OCI-LY3 (cell line): ENCODE data around the gene AP3S2.

ENCODE experiments used
- H2AFZ ChIP-seq: fragments of 200-600, 300-600 bp; shearing (Covaris generic); 2 replicates; pipeline ENCODE4 v1.6.0; 2014; ENCODE audit warnings: antibody characterized with exemption, low read depth, low read length
- H3K27ac ChIP-seq: fragments of 200-600, 300-600 bp; sonication (generic); 2 replicates; pipeline ENCODE4 v1.5.1; 2014; ENCODE audit warnings: mild to moderate bottlenecking, low read length, moderate library complexity, mixed read lengths
- H3K27me3 ChIP-seq: fragments of 200-600, 300-600 bp; sonication (generic); 2 replicates; pipeline ENCODE4 v1.6.1; 2014; ENCODE audit warnings: low read depth, low read length, mixed read lengths
- H3K36me3 ChIP-seq: fragments of 200-600, 300-600 bp; sonication (generic); replicated peaks from 2 replicates; pipeline ENCODE3; 2014; ENCODE audit warnings: low read depth, low read length, mixed read lengths
- H3K4me1 ChIP-seq: fragments of 300-600, 200-600 bp; sonication (generic); 2 replicates; pipeline ENCODE4 v1.6.1; 2014; ENCODE audit warnings: low read length, mixed read lengths
- H3K4me2 ChIP-seq: fragments of 200-600, 300-600 bp; sonication (generic); 2 replicates; pipeline ENCODE4 v1.6.1; 2014; ENCODE audit warnings: low read length, mixed read lengths
- H3K4me3 ChIP-seq: fragments of 300-600, 200-600 bp; sonication (generic); 2 replicates; pipeline ENCODE4 v1.5.1; 2014; ENCODE audit warnings: antibody characterized with exemption, mild to moderate bottlenecking, low read length, moderate library complexity
- H3K79me2 ChIP-seq: fragments of 300-600, 200-600 bp; shearing (Covaris generic); 2 replicates; pipeline ENCODE4 v1.6.1; 2014; ENCODE audit warnings: mild to moderate bottlenecking, low read length, mixed read lengths
- H3K9ac ChIP-seq: fragments of 300-600, 200-600 bp; shearing (Covaris generic); 2 replicates; pipeline ENCODE4 v1.6.0; 2014; ENCODE audit warnings: mild to moderate bottlenecking, low read length, moderate library complexity
- H3K9me3 ChIP-seq: fragments of 200-600, 300-600 bp; shearing (Covaris generic); 2 replicates; pipeline ENCODE4 v1.6.1; 2014; ENCODE audit warnings: low read length, mixed read lengths; ENCODE audit not compliant: insufficient read depth
- H4K20me1 ChIP-seq: fragments of 200-600, 300-600 bp; sonication (generic); 2 replicates; pipeline ENCODE4 v1.6.1; 2016; ENCODE audit warnings: low read length, mixed read lengths; ENCODE audit not compliant: insufficient read depth
- CTCF ChIP-seq: fragments of 200-600, 300-600 bp; sonication (generic); IDR thresholded peaks from 2 replicates; pipeline ENCODE4 v1.5.1; 2014; ENCODE audit warnings: antibody characterized with exemption, low read length, low read depth
- EZH2phosphoT487 ChIP-seq: fragments of 200-600 bp; shearing (Covaris generic); IDR thresholded peaks from 2 replicates; pipeline ENCODE4 v1.6.1; 2018; ENCODE audit warnings: antibody characterized with exemption, mixed run types, low read depth

Gene AP3S2

DNA sequence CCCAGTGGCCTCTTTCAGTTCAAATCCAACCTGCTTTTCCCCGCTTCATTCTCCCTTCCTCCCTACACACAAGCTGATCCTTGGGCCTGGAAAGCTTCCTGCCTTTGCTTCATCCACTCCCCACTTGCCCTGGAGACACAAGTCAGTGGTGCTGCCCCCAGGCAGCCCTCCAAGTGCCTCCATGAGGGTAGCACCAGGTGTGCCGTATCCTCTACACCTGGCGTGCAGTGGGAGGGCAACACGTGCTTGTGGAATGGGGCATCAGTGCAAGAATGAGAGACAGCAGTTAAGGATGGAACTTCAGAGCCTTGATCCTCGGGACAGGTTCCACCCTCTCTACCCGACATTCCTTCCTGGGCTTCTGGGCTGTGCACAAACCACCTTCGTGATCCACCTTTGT lies 83.0 kb downstream of the AP3S2 start:
- Histone ChIP-seq H4K20me1 (no peaks in the 10 kb centered on the region), H3K4me3 (no peak overlapping the region), H3K9ac (no peak overlapping the region), H3K27me3 (no peaks in the 10 kb centered on the region), H3K4me1 (no peaks in the 10 kb centered on the region), H3K4me2 (no peak overlapping the region), H3K36me3 (no peaks in the 10 kb centered on the region), H3K79me2 (no peaks in the 10 kb centered on the region), H3K9me3 (peaks cover 7% of the 10 kb centered on the region; the same call in 1 of the 2 replicates), H2AFZ (no peak overlapping the region), H3K27ac (no peak overlapping the region)
- no peak for TF ChIP-seq EZH2phosphoT487
- TF ChIP-seq CTCF, result no peak

DNA sequence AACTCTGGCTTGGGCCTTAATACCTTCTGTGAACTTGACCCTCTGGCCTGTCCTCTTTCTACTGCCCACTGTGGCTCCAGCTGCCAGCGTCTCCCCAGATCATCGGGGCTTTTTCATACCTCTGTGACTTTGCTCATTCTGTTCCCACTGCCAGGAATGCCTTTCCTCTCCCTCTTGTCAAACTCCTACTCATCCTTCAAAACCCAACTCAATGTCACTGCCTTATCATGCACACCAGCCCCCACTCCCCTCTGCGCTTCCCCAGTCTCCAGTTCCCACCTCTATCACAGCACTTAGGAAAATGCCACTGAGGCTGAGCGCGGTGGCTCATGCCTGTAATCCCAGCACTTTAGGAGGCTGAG lies 84.0 kb downstream of the AP3S2 start:
- no peaks in the 10 kb centered on the region for H3K36me3 ChIP-seq
- H3K9ac ChIP-seq, result no peak overlapping the region
- H3K4me2 ChIP-seq, result no peak overlapping the region
- peaks cover 3% of the 10 kb centered on the region for H3K4me1 ChIP-seq
- TF ChIP-seq CTCF (no peak), EZH2phosphoT487 (no peak)
- no peak overlapping the region for H3K4me3 ChIP-seq
- H2AFZ ChIP-seq, result no peak overlapping the region
- H4K20me1 ChIP-seq, result no peaks in the 10 kb centered on the region
- H3K79me2 ChIP-seq, result no peaks in the 10 kb centered on the region
- H3K27ac ChIP-seq, result no peak overlapping the region
- no peaks in the 10 kb centered on the region for H3K27me3 ChIP-seq
- no peaks in the 10 kb centered on the region for H3K9me3 ChIP-seq

- no peaks in the 10 kb centered on the region for H4K20me1 ChIP-seq
- H3K36me3 ChIP-seq, result no peaks in the 10 kb centered on the region
- no peak overlapping the region for H2AFZ ChIP-seq
- H3K4me1 ChIP-seq, result peaks cover 8% of the 10 kb centered on the region
- no peak overlapping the region for H3K4me2 ChIP-seq
- H3K27ac ChIP-seq, result no peak overlapping the region
- TF ChIP-seq CTCF, result no peak
- no peaks in the 10 kb centered on the region for H3K9me3 ChIP-seq
- no peaks in the 10 kb centered on the region for H3K79me2 ChIP-seq
- no peaks in the 10 kb centered on the region for H3K27me3 ChIP-seq
- no peak overlapping the region for H3K4me3 ChIP-seq
- H3K9ac ChIP-seq, result no peak overlapping the region
Measured at GRCh38 chr15:89809093-89809786, 84.6 kb downstream of the AP3S2 start.

- no peak overlapping the region for H3K9ac ChIP-seq
Measured at GRCh38 chr15:89808160-89808870, 85.5 kb downstream of the AP3S2 start.

More at GRCh38 chr15:89808160-89808870, 85.5 kb downstream of the AP3S2 start:
- Histone ChIP-seq H3K9me3 (no peaks in the 10 kb centered on the region), H3K27ac (no peak overlapping the region), H3K4me1 (peaks cover 14% of the 10 kb centered on the region), H3K4me3 (no peak overlapping the region), H3K79me2 (no peaks in the 10 kb centered on the region), H3K27me3 (no peaks in the 10 kb centered on the region), H3K4me2 (no peak overlapping the region), H4K20me1 (no peaks in the 10 kb centered on the region), H2AFZ (no peak overlapping the region), H3K36me3 (no peaks in the 10 kb centered on the region)
- TF ChIP-seq EZH2phosphoT487, result no peak
- TF ChIP-seq CTCF, result no peak
